Activated CD4-positive, CD25-positive, alpha-beta regulatory T cell treated with anti-CD3 and anti-CD28 coated beads, Interleukin-2, amount 50 U/mL, for 72 hours (primary cell): ENCODE results near the gene PDZRN3.

Experiments used
- DNase-seq: peaks from one replicate; pipeline ENCODE4 v3.0.0; 2021

The PDZRN3 gene

DNA sequence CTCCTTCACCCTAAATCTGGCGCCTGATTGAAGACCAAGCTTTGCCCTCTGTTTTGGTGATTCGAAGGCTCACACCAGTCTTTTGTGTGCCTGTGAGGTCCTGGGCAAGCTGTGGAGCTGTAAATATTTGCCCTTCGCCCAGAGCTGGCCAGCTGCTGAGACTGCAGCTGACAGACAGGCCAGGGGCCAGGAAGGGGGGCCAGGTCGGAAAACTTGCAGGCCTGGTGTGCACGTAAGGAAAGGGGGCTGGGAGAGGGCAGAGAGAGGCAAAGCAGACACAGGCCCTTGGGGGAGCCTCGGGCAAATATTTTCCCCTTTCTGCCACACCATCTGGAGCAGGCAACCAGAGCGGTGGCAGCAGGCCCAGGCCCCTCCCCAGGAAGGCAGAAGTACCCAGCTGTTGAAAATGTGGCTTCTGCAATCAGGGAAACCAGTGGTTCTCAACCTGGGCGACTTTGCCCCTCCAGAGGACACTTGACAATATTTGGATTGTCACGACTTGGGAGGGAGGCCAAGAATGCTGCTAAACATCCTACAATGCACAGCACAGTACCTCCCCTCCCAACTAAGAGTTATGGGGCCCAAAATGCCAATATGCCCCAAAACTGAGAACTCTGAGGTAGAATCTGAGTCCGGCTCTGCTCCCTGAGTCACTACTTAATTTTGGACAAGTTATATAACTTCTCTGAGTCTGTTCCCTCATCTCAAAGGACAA lies 2.5 kb downstream of the PDZRN3 start:
- no peak for DNase-seq

DNA sequence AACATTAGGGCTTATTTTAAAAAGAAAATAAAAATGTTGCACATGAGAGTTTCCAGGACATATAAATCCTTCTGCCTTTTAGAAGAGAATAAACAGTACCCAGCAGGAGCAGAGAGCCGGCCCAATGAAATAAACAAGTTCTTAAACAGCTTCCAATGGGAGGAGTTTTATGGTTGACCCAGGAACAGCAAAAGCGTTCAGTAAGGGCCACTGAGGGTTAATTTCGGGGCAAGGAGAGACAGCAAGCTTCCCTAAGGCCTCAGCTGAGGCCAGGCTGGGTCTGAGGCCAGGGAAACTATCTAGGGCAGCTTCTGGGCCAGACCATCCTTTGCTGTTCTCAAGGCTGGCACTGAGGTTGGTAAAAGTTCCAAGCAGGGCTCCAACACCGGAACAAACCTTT lies 3.4 kb downstream of the PDZRN3 start:
- DNase-seq, result no peak

DNA sequence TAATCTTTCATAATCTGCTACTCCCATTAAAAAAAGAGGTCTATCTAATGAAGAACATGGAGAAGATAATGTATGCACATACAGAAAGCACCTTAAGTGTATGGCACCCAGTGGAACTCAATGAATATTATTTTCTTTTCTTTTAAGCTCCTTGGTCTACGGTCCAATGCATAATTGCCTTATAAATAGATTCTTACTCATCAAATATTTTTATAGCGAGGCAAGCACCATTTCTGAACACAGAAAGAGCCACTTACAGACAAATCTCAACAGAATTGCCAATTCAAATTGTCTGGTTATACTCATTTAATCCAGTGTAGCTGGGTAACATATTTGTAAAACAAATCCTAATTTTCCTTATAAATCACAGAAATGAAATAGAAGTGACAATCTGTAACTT lies 6.3 kb downstream of the PDZRN3 start:
- no peak for DNase-seq

DNA sequence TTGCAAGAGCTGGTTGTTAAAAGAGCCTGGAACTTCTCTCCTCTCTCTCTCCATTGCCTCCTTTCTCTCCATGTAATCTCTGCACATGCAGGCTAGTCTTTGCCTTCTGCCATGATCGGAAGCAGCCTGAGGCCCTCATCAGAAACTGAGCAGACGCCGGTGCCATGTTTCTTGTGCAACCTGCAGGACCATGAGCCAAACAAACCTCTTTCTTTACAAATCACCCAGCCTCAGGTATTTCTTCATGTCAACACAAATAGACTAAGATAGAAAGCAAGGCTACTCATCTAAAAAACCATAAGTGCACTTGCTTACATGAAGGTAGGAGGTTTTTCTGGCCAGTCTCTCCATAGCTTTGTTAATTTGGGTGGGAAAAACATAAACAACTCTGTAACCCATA lies 8.7 kb downstream of the PDZRN3 start:
- no peak for DNase-seq

DNA sequence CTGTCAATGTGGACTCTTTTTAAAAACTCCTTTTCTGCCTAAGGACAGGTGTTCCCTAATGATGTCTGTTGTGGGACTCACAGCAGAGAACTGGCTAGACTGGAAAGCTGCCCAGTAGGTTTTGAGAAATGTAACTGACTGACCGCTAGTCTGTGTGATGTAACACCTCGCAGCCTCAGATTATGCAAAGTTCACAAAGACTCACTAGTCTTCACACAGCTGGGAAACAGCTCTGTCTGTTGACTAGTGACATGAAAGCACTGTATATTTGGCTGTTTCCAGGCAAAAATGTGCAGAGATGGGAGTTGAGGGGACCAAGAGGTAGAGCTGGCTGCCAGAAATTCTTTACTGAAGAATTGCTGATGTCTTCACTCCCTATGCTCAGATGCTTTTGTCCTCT lies 10.3 kb downstream of the PDZRN3 start:
- DNase-seq, result no peak

DNA sequence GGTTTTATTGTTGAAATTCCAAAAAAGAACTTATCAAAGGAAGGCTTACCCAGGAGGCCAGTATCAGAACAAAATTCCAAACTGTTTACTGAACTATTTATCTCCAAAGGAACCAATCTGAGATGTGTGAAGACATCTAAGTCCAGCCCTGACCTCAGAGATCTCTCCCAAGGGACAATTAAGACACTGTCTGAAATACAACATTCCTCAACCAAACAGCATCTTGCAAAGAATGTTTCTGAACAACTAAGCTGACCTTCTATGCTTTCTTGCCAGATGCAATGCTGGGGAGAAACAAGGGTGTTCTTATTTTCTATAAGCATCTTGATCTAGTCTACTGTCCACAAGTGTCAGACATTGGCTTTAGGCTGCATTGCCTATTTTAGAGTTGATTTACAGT lies 13.6 kb downstream of the PDZRN3 start:
- no peak for DNase-seq

DNA sequence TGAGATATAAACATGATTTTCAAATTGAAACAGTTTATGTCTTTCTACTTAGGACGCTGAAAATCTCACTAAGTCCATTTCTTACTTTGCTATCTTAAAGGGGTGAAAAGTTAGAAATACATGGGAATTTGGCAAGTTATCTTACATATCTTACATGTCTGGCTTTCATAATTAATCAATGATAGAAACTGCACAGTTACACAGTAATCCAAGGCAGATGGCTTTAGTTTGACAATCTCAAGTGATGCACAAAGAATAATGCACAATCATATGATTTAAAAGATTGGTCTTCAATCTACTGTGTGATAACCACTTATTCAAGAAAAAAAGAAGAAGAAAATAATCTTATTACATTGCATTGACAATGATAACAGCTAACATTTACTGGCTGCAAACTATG lies 14.2 kb downstream of the PDZRN3 start:
- DNase-seq, result no peak

DNA sequence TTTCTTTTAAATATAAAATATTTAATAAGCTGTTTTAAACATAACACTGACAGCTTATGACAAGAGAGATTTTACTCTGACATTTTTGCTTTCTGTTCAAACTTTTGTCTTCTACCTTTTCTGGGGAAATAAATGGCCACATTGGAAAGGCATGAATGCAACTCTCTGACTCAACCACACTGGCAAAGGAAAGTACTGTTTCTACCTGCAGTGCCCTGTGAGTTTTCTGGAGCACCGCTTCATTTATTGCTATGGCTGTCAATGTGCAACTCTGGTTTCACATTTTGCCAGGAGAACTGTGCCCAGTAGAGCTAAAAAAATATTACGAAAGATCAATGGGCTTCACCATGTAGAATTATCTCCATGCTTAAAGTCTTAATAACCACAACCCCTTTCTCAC lies 15.1 kb downstream of the PDZRN3 start:
- DNase-seq, result no peak

DNA sequence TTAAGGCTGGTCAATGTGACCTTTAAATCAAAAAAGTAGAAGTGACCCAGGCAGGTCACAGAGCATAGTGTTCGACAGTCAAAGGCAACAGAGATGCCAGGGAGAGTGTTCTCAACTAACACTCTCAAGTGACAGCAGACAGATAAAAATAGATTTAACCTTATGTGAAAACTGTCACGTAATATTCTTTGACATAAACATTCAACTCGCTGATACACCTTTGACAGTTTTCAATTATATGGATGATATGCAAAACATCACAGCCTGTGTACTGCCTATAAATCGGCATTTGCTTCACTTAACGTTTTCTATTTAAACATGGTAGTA lies 15.5 kb downstream of the PDZRN3 start:
- no peak for DNase-seq

DNA sequence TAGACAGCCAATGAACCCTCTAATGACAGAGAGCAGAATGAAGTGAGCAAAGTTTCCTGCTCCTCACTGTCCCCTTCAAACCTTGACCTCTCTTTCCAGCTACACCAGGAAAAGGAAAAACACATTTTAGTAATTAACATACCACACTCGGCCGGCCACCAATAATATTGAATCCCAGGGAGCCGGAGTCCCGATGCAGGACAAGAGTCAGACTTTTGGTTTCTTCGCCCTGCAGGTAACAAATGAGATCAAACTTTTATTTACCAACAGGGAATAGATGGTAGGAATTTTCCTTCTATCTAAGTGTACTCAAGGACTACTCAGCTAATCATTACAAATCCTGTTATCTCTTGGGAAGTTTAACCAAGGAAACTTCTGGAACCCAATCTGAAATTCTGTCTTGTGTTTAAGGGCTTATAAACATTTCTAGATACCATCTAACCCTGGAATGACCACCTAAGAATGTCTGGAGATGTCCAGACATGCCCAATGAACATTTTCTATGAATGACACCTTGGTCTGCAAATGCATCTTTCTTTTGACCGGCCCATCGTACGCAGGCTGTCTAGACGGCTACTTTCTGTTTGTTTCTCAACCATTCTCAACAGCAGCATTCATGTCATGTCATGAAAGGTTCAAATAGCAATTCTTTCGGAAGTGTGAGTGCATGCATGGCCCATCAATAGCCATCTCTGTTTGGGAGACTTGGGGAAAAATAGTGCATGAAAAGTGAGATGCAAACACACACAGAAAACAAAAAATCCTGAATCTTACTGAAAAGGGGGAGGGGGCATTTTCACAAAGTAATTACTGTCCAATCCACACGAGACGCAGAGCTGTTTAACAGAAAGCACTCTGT lies 16.1 kb downstream of the PDZRN3 start:
- no peak for DNase-seq

DNA sequence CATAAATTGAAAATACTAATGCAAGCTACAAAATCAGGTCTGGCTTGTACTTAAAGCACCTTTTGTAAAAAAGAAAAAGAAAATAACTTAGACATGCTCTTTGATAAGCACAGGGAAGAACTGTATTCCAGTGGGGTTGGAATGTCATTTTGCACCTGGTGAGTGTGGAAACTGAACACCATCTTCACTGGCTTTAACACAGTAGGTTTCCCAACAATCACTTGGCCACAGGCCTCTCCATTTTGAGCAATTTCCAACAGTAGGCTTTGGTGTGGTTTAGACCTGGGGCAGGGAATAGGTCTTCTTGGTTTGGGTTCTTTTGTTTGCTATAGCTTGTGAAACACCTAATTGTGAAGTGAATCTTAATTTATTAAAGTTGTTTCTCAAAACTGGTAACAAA lies 18.9 kb downstream of the PDZRN3 start:
- no peak for DNase-seq

DNA sequence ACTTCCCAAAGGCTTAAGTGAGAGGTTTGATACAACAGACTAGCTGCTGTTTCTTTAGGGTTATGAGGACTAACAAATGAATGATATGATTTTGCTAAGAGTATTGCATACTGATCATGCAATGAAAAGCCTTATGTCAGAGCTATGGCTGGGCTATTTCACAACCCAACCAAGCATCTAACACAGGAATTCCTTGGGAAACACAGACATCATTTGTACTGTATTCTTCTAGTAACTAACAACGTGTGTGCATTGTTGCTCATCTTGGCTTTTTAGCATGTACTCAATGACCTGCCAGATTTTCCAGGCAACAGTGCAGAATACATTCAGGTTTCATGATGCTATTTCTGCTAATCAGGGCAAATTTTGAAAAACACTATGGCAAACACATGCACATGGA lies 19.3 kb downstream of the PDZRN3 start:
- DNase-seq, result no peak

DNA sequence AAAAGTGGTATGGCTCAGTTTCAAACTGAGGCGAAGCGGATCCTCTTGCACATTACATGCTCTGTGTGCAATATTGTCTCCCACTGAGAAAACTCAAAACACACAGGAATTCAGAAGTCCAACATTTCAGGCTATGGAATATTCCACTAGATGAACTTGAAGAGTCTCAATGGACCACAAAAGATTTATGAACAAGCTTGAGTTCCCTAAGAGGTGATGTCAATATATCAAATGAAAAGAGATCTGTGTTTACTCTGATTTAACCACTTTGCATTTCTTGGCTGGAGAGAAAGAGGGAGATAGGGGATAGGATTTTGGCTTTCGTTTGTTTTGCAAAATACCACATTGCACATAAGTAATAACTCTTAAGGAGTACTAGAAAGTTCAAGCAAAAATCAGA lies 20.3 kb downstream of the PDZRN3 start:
- no peak for DNase-seq

DNA sequence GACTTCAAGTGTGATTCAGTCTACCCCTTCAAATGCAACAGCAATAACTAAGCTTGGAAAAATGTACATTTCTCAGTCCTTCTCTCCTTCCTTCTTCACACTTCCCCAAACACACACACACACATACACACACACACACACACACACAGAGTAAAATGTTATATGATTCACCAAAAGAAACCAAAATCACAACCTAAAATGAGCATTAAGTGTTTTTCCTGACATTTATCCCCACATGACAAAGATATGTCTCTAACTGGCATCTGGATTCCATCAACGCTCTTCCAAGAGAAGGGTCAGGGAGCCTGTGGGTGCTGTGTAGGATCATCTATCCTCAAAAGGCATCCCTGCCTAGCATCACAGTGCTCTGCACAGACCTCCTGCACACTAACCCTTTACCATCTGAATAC lies 21.0 kb downstream of the PDZRN3 start:
- no peak for DNase-seq

DNA sequence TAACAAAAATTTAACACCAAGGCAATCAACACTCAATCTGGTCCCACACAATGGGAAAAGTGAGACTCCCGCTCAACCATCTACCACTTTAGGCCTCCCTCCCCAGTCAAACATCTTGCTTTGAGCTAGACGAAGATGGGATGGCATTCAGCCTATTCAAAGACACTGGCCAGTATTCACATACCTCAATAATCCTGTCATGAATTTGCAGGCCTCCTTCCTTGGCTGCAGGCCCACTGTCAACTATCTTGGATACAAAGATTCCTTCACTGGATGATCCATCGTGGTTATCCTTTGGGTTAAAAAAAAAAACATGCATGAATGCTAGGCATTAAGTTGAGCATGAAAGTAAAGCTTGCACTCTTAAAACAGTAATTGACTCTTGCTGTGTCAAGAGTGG lies 22.6 kb downstream of the PDZRN3 start:
- DNase-seq, result no peak

DNA sequence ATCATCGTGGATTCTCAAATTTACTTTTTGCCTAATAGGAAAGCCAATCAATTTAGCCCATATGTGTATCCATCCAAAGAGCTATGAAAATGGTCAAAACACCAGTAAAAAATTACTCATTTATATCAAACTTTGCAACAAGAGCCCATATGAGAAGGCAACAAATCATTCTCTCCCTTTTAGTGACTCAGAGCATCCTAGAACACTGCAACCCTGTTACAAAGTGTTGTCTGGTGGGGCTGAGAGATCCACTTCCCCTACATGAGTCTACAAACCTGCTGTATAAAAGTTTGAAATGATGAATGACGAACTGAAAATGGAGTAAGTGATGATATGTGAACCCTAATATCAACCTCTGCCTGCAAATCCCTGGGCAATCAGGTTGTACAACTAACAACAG lies 23.3 kb downstream of the PDZRN3 start:
- DNase-seq, result no peak

DNA sequence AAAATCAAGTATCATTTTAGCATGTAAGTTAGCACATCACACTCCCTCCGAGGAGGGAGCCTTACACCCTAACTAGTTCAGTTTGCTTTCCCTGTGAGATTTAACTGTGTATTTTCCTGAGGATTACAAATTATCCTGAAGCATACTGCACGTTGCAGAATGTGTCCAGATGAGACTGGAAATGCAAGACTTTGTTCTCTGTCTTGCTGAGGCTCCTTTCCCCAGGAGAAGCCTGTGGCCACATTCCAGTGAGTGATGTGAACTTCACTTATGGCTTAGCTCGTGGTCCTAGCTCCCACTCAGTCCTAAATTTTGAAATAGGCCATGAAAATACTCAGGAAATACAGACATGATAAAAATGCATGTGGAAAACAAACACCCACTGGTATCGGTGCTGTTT lies 23.7 kb downstream of the PDZRN3 start:
- DNase-seq, result no peak

DNA sequence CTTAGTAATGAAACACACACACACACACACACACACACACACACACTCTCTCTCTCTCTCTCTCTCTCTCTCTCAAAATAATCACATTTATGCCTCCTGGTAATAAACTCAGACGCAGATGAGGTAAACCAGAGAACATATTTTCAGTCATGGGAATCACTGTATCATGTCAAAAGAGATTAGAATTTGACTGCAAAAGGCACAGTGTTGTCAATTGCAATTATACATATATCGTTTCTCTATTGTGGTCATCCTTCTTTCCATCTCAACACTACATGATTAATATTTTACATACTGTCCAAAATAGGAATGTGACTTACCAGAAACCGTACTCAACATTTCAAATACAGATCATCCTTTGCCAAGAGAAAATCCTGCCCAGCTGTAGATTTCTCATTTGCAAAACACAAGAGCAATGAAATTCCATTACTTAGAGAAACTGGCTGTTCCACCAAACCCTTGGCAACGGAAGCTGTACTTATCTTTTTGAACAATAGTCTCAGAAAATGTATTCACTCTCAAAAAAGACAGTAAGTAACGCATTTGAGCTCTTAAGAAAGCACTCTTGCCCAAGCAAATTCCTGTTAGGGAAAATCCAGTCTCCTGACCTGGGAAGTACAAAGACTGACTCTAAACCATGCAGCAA lies 24.3 kb downstream of the PDZRN3 start:
- no peak for DNase-seq

DNA sequence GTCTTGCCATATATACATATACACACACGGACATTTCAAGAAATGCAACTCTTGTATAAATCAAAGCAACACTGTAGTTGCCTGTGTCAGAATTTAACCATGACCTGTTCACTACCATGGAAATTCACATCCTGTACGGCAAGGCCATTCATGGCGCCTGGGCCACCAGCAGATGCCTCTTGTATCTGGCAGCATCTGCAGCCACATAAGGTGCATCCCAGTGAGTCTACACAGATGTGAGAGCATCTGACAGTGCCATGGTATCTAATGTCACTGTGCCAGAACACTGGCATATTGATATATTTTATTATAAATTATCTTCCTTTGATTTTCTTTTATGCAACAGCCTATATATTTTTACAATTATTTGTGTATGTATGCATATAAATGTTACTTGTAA lies 25.1 kb downstream of the PDZRN3 start:
- no peak for DNase-seq

DNA sequence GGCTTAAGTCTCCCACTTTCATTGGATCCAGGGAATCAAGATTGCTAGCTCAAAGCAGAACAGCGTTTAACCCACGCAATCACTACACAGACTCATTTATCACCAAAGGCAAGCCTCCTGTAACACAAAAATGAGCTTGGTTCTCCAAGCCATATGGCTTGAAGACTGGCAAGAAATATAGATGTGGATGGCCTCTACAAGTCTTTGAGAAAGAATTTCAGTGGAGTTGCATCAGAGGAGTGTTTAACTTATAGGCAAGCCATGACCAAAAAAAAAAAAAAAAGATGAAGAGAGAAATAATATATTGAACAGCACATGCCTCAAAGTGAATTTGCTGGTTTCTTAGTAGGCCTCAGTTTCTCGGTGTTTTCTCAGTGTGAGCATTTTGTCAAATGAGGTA lies 27.3 kb downstream of the PDZRN3 start:
- no peak for DNase-seq

DNA sequence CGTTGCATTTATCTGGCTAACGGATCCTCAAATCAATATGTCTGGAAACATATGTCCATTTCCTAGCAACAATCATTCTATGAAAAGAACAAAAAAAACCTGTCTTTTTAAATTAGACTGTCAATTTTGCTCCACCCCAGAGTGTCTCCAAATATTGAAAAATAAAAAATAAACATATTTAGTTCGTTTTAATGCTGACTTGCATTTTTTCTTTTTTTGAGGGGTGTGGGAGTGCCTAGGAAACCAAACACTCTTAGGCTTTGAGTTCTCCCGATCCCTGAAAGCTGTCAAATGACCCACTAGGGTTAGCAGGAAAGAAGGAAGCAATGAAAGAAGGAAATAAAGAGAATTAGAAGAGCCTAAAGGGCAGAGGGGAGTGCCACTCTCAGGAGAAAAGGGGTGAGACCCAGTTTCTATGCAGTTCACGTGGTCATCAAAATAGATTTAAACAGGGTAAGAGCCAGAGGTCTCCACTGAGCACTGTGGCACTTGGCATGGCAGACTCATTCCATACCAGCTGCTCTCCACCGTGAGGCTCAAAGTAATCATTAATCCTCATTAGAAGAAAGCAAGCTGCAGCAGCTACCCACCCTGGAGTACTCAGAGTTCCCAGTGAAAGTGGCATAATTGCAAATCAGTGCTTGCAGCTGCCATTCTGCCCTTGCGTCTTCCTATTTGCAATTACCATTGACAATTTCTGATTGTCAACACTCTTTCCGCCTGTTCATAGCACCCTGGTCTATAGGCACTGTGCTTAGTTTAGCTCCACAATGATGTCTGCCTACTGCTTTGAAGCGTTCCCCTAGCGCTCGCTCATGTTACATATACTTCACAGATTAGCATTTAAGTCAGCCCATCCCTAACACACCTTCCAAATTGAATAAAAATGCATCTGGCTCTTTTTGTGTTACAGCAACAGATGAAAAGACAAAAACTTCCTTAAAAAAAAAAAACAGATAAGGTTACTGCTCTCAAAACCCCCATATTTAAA lies 32.3 kb downstream of the PDZRN3 start:
- DNase-seq, result no peak

DNA sequence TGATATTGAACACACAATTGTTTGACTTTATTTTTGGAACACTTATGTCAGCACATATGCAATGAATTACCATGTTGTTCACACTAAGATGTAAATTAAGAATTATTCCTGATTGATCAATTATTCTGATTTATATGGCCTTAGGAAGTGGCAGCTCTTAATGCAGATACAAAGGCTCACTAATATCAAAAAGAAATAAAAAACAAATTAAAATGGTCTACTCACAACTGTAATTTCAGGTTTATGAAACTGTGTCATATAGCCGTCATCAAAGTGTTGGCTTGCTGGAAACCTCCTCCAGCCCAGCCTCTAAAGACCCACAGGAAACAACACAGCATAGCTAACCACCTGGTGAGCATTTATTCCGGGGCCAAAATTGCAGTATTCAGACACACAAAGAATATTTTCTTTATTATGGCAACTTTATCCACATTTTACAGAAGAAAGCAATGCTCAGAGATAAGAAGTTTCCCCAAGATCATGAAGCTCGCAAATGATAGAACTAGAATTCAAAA lies 33.4 kb downstream of the PDZRN3 start:
- DNase-seq, result no peak

DNA sequence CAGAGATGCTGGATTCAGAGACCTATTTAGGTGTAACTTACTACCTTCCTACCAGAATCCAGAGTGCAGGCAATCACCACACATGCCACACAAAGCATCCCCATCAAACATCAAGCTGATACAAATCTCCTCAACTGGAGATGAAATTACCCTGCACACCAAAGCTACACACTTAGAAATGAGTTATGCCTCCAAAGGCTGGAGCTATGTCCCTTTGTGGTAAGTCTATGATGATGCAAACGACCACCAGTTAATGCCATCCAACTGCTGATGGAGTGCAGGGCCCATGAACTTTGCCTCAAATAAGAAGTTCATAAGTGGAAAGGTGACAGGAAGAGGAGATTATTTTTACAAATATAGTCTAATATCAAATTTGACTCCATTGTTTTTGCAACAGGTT lies 38.1 kb downstream of the PDZRN3 start:
- DNase-seq, result no peak
